Measurements from ENCODE around the gene CXCL3.

GRCh38 chr4:73990988-73991741, 47.3 kb downstream of the CXCL3 start:
- TF ChIP-seq SIN3A (IDR thresholded peaks at IDR 0.05; ENCODE audit: borderline replicate concordance, insufficient read depth, low read length) (no peak), POLR2AphosphoS5 (IDR thresholded peaks at IDR 0.05; ENCODE audit: low read depth, low read length) (no peak)
